ENCODE data around the gene LSR. TPM values are rescaled to one million over a fixed set of nuclear protein-coding genes. Genes with fewer than 3 reads are reported as not detected.

The LSR gene
- total RNA-seq, 1 donor from 2014 or later = 18.1 TPM

GRCh38 chr19:35205733-35206323, 43.0 kb upstream of the LSR start:
- FAIRE-seq = no peak
- H3K4me2 ChIP-seq (ENCODE audit: low read length) = no peak overlapping the region

GRCh38 chr19:35206379-35206778, 42.4 kb upstream of the LSR start:
- Histone ChIP-seq H3K36me3 (ENCODE audit: insufficient read depth, low read length) (no peaks in the 10 kb centered on the region), H3K27ac (ENCODE audit: low read depth, low read length) (no peak overlapping the region), H3K27me3 (ENCODE audit: insufficient read depth, low read length) (no peaks in the 10 kb centered on the region), H4K20me1 (ENCODE audit: insufficient read depth, low read length) (no peaks in the 10 kb centered on the region), H3K4me1 (ENCODE audit: insufficient read depth, low read length) (no peaks in the 10 kb centered on the region), H3K9ac (ENCODE audit: low read length) (no peak overlapping the region), H2AFZ (ENCODE audit: low read depth, low read length) (no peak overlapping the region), H3K4me2 (ENCODE audit: low read length) (no peak overlapping the region), H3K4me3 (ENCODE audit: insufficient read depth, low read depth, low read length) (no peak overlapping the region), H3K79me2 (ENCODE audit: insufficient read depth, low read length) (no peaks in the 10 kb centered on the region), H3K9me3 (ENCODE audit: insufficient read depth, low read depth, low read length) (no peaks in the 10 kb centered on the region)
- DNase-seq (ENCODE audit: low read depth) (no peak), FAIRE-seq (no peak)
- Mint-ChIP-seq H3K36me3 (ENCODE audit: low read depth, unreplicated experiment) (no peaks in the 10 kb centered on the region), H3K4me1 (ENCODE audit: low read depth, unreplicated experiment) (peaks cover 2% of the 10 kb centered on the region), H3K9me3 (ENCODE audit: unreplicated experiment) (peaks cover 4% of the 10 kb centered on the region), H3K27ac (ENCODE audit: unreplicated experiment) (no peak overlapping the region), H3K4me3 (ENCODE audit: unreplicated experiment) (no peak overlapping the region), H3K27me3 (ENCODE audit: low read depth, unreplicated experiment) (peaks cover 11% of the 10 kb centered on the region)
- no peak for TF ChIP-seq CTCF (IDR thresholded peaks at IDR 0.05; ENCODE audit: insufficient read depth, low read depth, low read length)
- TF ChIP-seq EZH2 (IDR thresholded peaks at IDR 0.05; ENCODE audit: insufficient read depth, low read length) = no peak

More at GRCh38 chr19:35205733-35206323, 43.0 kb upstream of the LSR start:
- no peak overlapping the region for H3K9ac ChIP-seq (ENCODE audit: low read length)
- H3K36me3 Mint-ChIP-seq (ENCODE audit: low read depth, unreplicated experiment) = no peaks in the 10 kb centered on the region
- no peak overlapping the region for H3K27ac ChIP-seq (ENCODE audit: low read depth, low read length)
- H2AFZ ChIP-seq (ENCODE audit: low read depth, low read length) = no peak overlapping the region
- H3K27ac Mint-ChIP-seq (ENCODE audit: unreplicated experiment) = no peak overlapping the region
- no peak overlapping the region for H3K4me3 ChIP-seq (ENCODE audit: insufficient read depth, low read depth, low read length)
- TF ChIP-seq EZH2 (IDR thresholded peaks at IDR 0.05; ENCODE audit: insufficient read depth, low read length) (no peak), CTCF (IDR thresholded peaks at IDR 0.05; ENCODE audit: insufficient read depth, low read depth, low read length) (no peak)
- H3K27me3 Mint-ChIP-seq (ENCODE audit: low read depth, unreplicated experiment) = peaks cover 12% of the 10 kb centered on the region
- H3K79me2 ChIP-seq (ENCODE audit: insufficient read depth, low read length) = no peaks in the 10 kb centered on the region
- H4K20me1 ChIP-seq (ENCODE audit: insufficient read depth, low read length) = no peaks in the 10 kb centered on the region
- H3K27me3 ChIP-seq (ENCODE audit: insufficient read depth, low read length) = peaks cover 4% of the 10 kb centered on the region
- H3K4me1 Mint-ChIP-seq (ENCODE audit: low read depth, unreplicated experiment) = peaks cover 2% of the 10 kb centered on the region
- no peaks in the 10 kb centered on the region for H3K4me1 ChIP-seq (ENCODE audit: insufficient read depth, low read length)
- H3K4me3 Mint-ChIP-seq (ENCODE audit: unreplicated experiment) = no peak overlapping the region
- peaks cover 4% of the 10 kb centered on the region for H3K9me3 Mint-ChIP-seq (ENCODE audit: unreplicated experiment)
- no peaks in the 10 kb centered on the region for H3K9me3 ChIP-seq (ENCODE audit: insufficient read depth, low read depth, low read length)
- DNase-seq (ENCODE audit: low read depth) = no peak
- no peaks in the 10 kb centered on the region for H3K36me3 ChIP-seq (ENCODE audit: insufficient read depth, low read length)

- FAIRE-seq (no peak), DNase-seq (ENCODE audit: low read depth) (no peak)
- H3K9me3 Mint-ChIP-seq (ENCODE audit: unreplicated experiment) = peaks cover 2% of the 10 kb centered on the region
- peaks cover 11% of the 10 kb centered on the region for H3K27me3 Mint-ChIP-seq (ENCODE audit: low read depth, unreplicated experiment)
- H3K36me3 Mint-ChIP-seq (ENCODE audit: low read depth, unreplicated experiment) = no peaks in the 10 kb centered on the region
- TF ChIP-seq EZH2 (IDR thresholded peaks at IDR 0.05; ENCODE audit: insufficient read depth, low read length) (no peak), CTCF (IDR thresholded peaks at IDR 0.05; ENCODE audit: insufficient read depth, low read depth, low read length) (no peak)
- no peaks in the 10 kb centered on the region for H3K9me3 ChIP-seq (ENCODE audit: insufficient read depth, low read depth, low read length)
- H3K27ac Mint-ChIP-seq (ENCODE audit: unreplicated experiment) = no peak overlapping the region
- peaks cover 2% of the 10 kb centered on the region for H3K4me1 Mint-ChIP-seq (ENCODE audit: low read depth, unreplicated experiment)
- no peaks in the 10 kb centered on the region for H3K36me3 ChIP-seq (ENCODE audit: insufficient read depth, low read length)
- no peak overlapping the region for H3K9ac ChIP-seq (ENCODE audit: low read length)
- H3K4me3 Mint-ChIP-seq (ENCODE audit: unreplicated experiment) = no peak overlapping the region
- no peaks in the 10 kb centered on the region for H4K20me1 ChIP-seq (ENCODE audit: insufficient read depth, low read length)
- no peak overlapping the region for H3K4me2 ChIP-seq (ENCODE audit: low read length)
- no peaks in the 10 kb centered on the region for H3K79me2 ChIP-seq (ENCODE audit: insufficient read depth, low read length)
- no peaks in the 10 kb centered on the region for H3K4me1 ChIP-seq (ENCODE audit: insufficient read depth, low read length)
- H3K27me3 ChIP-seq (ENCODE audit: insufficient read depth, low read length) = no peaks in the 10 kb centered on the region
- no peak overlapping the region for H3K27ac ChIP-seq (ENCODE audit: low read depth, low read length)
- no peak overlapping the region for H2AFZ ChIP-seq (ENCODE audit: low read depth, low read length)
- H3K4me3 ChIP-seq (ENCODE audit: insufficient read depth, low read depth, low read length) = no peak overlapping the region
Observed at GRCh38 chr19:35206855-35207254, 41.9 kb upstream of the LSR start.
